ENCODE measurements around the gene MYO18B. TPM values are rescaled to one million over a fixed set of nuclear protein-coding genes. Genes with fewer than 3 reads are reported as not detected.

Gene MYO18B
- total and polyA plus RNA-seq, 7 experiments from 2014 or later, result 0.22 to 0.97 (median 0.42) TPM; not detected in 2

DNA sequence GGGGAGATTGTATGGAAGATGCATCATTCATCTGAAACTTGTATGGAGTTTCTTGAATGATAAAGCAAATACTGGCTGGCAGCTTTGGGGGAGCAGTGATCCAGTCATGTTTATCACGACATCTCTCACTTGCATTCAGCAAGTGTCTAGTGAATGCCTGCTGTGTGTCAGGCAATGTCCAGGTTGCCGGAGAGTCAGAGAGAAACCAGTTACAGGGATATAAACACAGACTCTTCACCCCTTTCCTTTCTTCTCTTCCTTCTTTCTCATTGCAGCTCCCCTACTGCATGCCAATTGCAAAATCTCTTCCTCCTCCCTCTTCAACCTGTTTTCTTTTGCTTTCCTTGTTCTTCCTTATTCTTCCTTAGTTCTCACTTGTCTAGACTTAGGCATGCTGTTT is 220.7 kb downstream of the MYO18B start:
- H3K27me3 Mint-ChIP-seq, result peaks cover 0 to 5% (median 4%) of the 10 kb centered on the region in 5 donors
- no peak overlapping the region for H3K4me3 Mint-ChIP-seq
- no peak for ATAC-seq
- Histone ChIP-seq H3K27me3 (ENCODE audit: control insufficient read depth in 2 of 2, insufficient read depth in 2 of 2, low read length in 2 of 2) (no peaks in the 10 kb centered on the region), H3K9me3 (ENCODE audit: control insufficient read depth in 2 of 3, low read length in 3 of 3) (peaks cover 0 to 9% (median 0%) of the 10 kb centered on the region in 3 experiments), H3K4me3 (ENCODE audit: low read length) (no peak overlapping the region), H3K36me3 (ENCODE audit: control insufficient read depth in 2 of 3, insufficient read depth in 3 of 3, low read length in 3 of 3) (no peaks in the 10 kb centered on the region), H3K4me1 (ENCODE audit: control insufficient read depth in 2 of 2, insufficient read depth in 2 of 2, low read length in 2 of 2) (peaks cover 0 to 12% of the 10 kb centered on the region in 2 donors), H3K27ac (ENCODE audit: low read depth, low read length) (no peak overlapping the region)
- H3K27ac Mint-ChIP-seq, result no peak overlapping the region
- POLR2A ChIA-PET, result no interaction called here
- H3K36me3 Mint-ChIP-seq, result peaks cover 0 to 10% (median 6%) of the 10 kb centered on the region in 5 donors
- no peak for DNase-seq
- intact Hi-C loops (cut with micrococcal nuclease), result no loop called here
- peaks cover 4 to 19% (median 11%) of the 10 kb centered on the region in 11 donors for H3K9me3 Mint-ChIP-seq
- CTCF ChIA-PET, result no interaction called here
- peaks cover 2 to 32% (median 20%) of the 10 kb centered on the region in 7 donors for H3K4me1 Mint-ChIP-seq

- Histone ChIP-seq H3K4me3 (ENCODE audit: low read length) (no peak overlapping the region), H3K9me3 (ENCODE audit: control insufficient read depth in 2 of 3, low read length in 3 of 3) (peaks cover 0 to 9% (median 0%) of the 10 kb centered on the region in 3 experiments), H3K36me3 (ENCODE audit: control insufficient read depth in 2 of 3, insufficient read depth in 3 of 3, low read length in 3 of 3) (no peaks in the 10 kb centered on the region), H3K27me3 (ENCODE audit: control insufficient read depth in 2 of 2, insufficient read depth in 2 of 2, low read length in 2 of 2) (no peaks in the 10 kb centered on the region), H3K4me1 (ENCODE audit: control insufficient read depth in 2 of 2, insufficient read depth in 2 of 2, low read length in 2 of 2) (peaks cover 0 to 12% of the 10 kb centered on the region in 2 donors), H3K27ac (ENCODE audit: low read depth, low read length) (no peak overlapping the region)
- CTCF ChIA-PET, result no interaction called here
- intact Hi-C loops (cut with micrococcal nuclease), result no loop called here
- no peak overlapping the region for H3K4me3 Mint-ChIP-seq
- H3K9me3 Mint-ChIP-seq, result peaks cover 4 to 19% (median 11%) of the 10 kb centered on the region in 11 donors
- H3K4me1 Mint-ChIP-seq, result peaks cover 2 to 40% (median 26%) of the 10 kb centered on the region in 7 donors
- POLR2A ChIA-PET, result no interaction called here
- DNase-seq, result no peak
- no peak for ATAC-seq
- peaks cover 0 to 8% (median 4%) of the 10 kb centered on the region in 5 donors for H3K27me3 Mint-ChIP-seq
- no peak overlapping the region for H3K27ac Mint-ChIP-seq
- H3K36me3 Mint-ChIP-seq, result peaks cover 0 to 10% (median 6%) of the 10 kb centered on the region in 5 donors
Measured at GRCh38 chr22:25964961-25965730, 223.2 kb downstream of the MYO18B start.

DNA sequence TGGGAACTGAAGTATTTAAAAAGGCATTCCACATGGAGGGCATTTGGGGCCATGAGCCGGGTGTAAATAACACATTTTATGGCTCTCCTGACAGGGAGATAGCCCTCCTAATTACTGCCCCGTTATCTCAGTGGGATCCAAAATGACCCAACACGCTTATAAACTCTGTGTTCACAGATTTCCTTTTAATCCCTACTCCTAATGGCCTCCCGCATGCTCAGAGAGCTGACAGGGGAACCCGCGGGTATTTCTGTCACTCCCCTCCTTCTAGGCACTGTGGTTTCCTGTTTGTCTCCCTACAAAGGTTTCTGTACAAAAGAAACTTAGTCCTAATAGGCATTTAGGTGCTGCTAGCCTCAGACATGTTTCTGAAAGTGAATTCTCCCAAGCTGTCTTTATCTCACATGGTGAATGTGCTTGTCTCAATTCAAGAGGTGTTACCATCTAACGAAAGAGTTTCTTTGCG is 224.5 kb downstream of the MYO18B start:
- Histone ChIP-seq H3K27ac (ENCODE audit: low read depth, low read length) (no peak overlapping the region), H3K9me3 (ENCODE audit: control insufficient read depth in 2 of 3, low read length in 3 of 3) (peaks cover 0 to 9% (median 0%) of the 10 kb centered on the region in 3 experiments), H3K36me3 (ENCODE audit: control insufficient read depth in 2 of 3, insufficient read depth in 3 of 3, low read length in 3 of 3) (no peaks in the 10 kb centered on the region), H3K4me3 (ENCODE audit: low read length) (no peak overlapping the region), H3K27me3 (ENCODE audit: control insufficient read depth in 2 of 2, insufficient read depth in 2 of 2, low read length in 2 of 2) (no peaks in the 10 kb centered on the region), H3K4me1 (ENCODE audit: control insufficient read depth in 2 of 2, insufficient read depth in 2 of 2, low read length in 2 of 2) (peaks cover 0 to 12% of the 10 kb centered on the region in 2 donors)
- H3K36me3 Mint-ChIP-seq, result peaks cover 0 to 10% (median 6%) of the 10 kb centered on the region in 5 donors
- peak overlapping the region in 5 of 9 donors; percentile 3 to 62 (median 40) for H3K27ac Mint-ChIP-seq
- peaks cover 2 to 39% (median 26%) of the 10 kb centered on the region in 7 donors for H3K4me1 Mint-ChIP-seq
- ATAC-seq (no peak), DNase-seq (peak in 3 of 9 donors; percentile 5 to 15 (median 13))
- peaks cover 4 to 19% (median 11%) of the 10 kb centered on the region in 11 donors for H3K9me3 Mint-ChIP-seq
- CTCF ChIA-PET, result no interaction called here
- peaks cover 0 to 5% (median 4%) of the 10 kb centered on the region in 5 donors for H3K27me3 Mint-ChIP-seq
- intact Hi-C loops (cut with micrococcal nuclease), result no loop called here
- peak overlapping the region in 9 of 10 donors; percentile 18 to 64 (median 50) for H3K4me3 Mint-ChIP-seq
- POLR2A ChIA-PET, result no interaction called here

- ATAC-seq, result no peak
- no peak for DNase-seq
- Histone ChIP-seq H3K4me3 (ENCODE audit: low read length) (no peak overlapping the region), H3K4me1 (ENCODE audit: control insufficient read depth in 2 of 2, insufficient read depth in 2 of 2, low read length in 2 of 2) (peaks cover 0 to 9% of the 10 kb centered on the region in 2 donors), H3K9me3 (ENCODE audit: control insufficient read depth in 2 of 3, low read length in 3 of 3) (no peaks in the 10 kb centered on the region), H3K36me3 (ENCODE audit: control insufficient read depth in 2 of 3, insufficient read depth in 3 of 3, low read length in 3 of 3) (no peaks in the 10 kb centered on the region), H3K27me3 (ENCODE audit: control insufficient read depth in 2 of 2, insufficient read depth in 2 of 2, low read length in 2 of 2) (no peaks in the 10 kb centered on the region), H3K27ac (ENCODE audit: low read depth, low read length) (no peak overlapping the region)
- peaks cover 0 to 33% (median 26%) of the 10 kb centered on the region in 7 donors for H3K4me1 Mint-ChIP-seq
- H3K4me3 Mint-ChIP-seq, result no peak overlapping the region
- CTCF ChIA-PET, result no interaction called here
- peaks cover 0 to 2% (median 0%) of the 10 kb centered on the region in 5 donors for H3K36me3 Mint-ChIP-seq
- H3K27me3 Mint-ChIP-seq, result peaks cover 0 to 8% (median 3%) of the 10 kb centered on the region in 5 donors
- H3K27ac Mint-ChIP-seq, result no peak overlapping the region
- intact Hi-C loops (cut with micrococcal nuclease), result no loop called here
- H3K9me3 Mint-ChIP-seq, result peaks cover 0 to 2% (median 0%) of the 10 kb centered on the region in 11 donors
- POLR2A ChIA-PET, result interaction anchor here (1.1 kb wide), 1 partner anchor 12 kb away, joined by 3 read pairs; no protein-coding TSS in a partner anchor
Measured at GRCh38 chr22:25969286-25969685, 227.3 kb downstream of the MYO18B start.

- H3K27me3 Mint-ChIP-seq, result peaks cover 0 to 8% (median 3%) of the 10 kb centered on the region in 5 donors
- POLR2A ChIA-PET, result no interaction called here
- peaks cover 0 to 2% (median 0%) of the 10 kb centered on the region in 5 donors for H3K36me3 Mint-ChIP-seq
- H3K4me1 Mint-ChIP-seq, result peaks cover 0 to 33% (median 26%) of the 10 kb centered on the region in 7 donors
- H3K4me3 ChIP-seq (ENCODE audit: low read length), result no peak overlapping the region
- no peaks in the 10 kb centered on the region for H3K9me3 ChIP-seq (ENCODE audit: control insufficient read depth in 2 of 3, low read length in 3 of 3)
- no peak overlapping the region for H3K27ac ChIP-seq (ENCODE audit: low read depth, low read length)
- no peaks in the 10 kb centered on the region for H3K27me3 ChIP-seq (ENCODE audit: control insufficient read depth in 2 of 2, insufficient read depth in 2 of 2, low read length in 2 of 2)
- H3K9me3 Mint-ChIP-seq, result peaks cover 0 to 3% (median 0%) of the 10 kb centered on the region in 11 donors
- no peak overlapping the region for H3K4me3 Mint-ChIP-seq
- DNase-seq (no peak), ATAC-seq (no peak)
- CTCF ChIA-PET, result no interaction called here
- intact Hi-C loops (cut with micrococcal nuclease), result no loop called here
- H3K36me3 ChIP-seq (ENCODE audit: control insufficient read depth in 2 of 3, insufficient read depth in 3 of 3, low read length in 3 of 3), result no peaks in the 10 kb centered on the region
- peaks cover 0 to 9% of the 10 kb centered on the region in 2 donors for H3K4me1 ChIP-seq (ENCODE audit: control insufficient read depth in 2 of 2, insufficient read depth in 2 of 2, low read length in 2 of 2)
- H3K27ac Mint-ChIP-seq, result no peak overlapping the region
Measured at GRCh38 chr22:25969901-25970300, 227.9 kb downstream of the MYO18B start.

GRCh38 chr22:25970374-25970911 is 228.5 kb downstream of the MYO18B start:
- Histone ChIP-seq H3K36me3 (ENCODE audit: control insufficient read depth in 2 of 3, insufficient read depth in 3 of 3, low read length in 3 of 3) (no peaks in the 10 kb centered on the region), H3K27ac (ENCODE audit: low read depth, low read length) (no peak overlapping the region), H3K4me1 (ENCODE audit: control insufficient read depth in 2 of 2, insufficient read depth in 2 of 2, low read length in 2 of 2) (peaks cover 0 to 9% of the 10 kb centered on the region in 2 donors), H3K9me3 (ENCODE audit: control insufficient read depth in 2 of 3, low read length in 3 of 3) (no peaks in the 10 kb centered on the region), H3K4me3 (ENCODE audit: low read length) (no peak overlapping the region), H3K27me3 (ENCODE audit: control insufficient read depth in 2 of 2, insufficient read depth in 2 of 2, low read length in 2 of 2) (no peaks in the 10 kb centered on the region)
- Mint-ChIP-seq H3K27ac (no peak overlapping the region), H3K4me1 (peaks cover 0 to 31% (median 25%) of the 10 kb centered on the region in 7 donors), H3K36me3 (peaks cover 0 to 2% (median 0%) of the 10 kb centered on the region in 5 donors), H3K27me3 (peaks cover 0 to 8% (median 3%) of the 10 kb centered on the region in 5 donors), H3K4me3 (no peak overlapping the region), H3K9me3 (peaks cover 0 to 3% (median 0%) of the 10 kb centered on the region in 11 donors)
- ATAC-seq (no peak), DNase-seq (no peak)
- POLR2A ChIA-PET, result interaction anchor here (0.8 kb wide), 1 partner anchor 20 kb away, joined by 3 read pairs; no protein-coding TSS in a partner anchor
- CTCF ChIA-PET, result no interaction called here
- intact Hi-C loops (cut with micrococcal nuclease), result no loop called here
